ENCODE results near the gene GRIA4.

GRCh38 chr11:105713696-105714095 lies 103.8 kb downstream of the GRIA4 start:
- no peak for TF ChIP-seq EZH2 (IDR thresholded peaks at IDR 0.05; ENCODE audit: borderline replicate concordance)
- TF ChIP-seq, protein P1, sequence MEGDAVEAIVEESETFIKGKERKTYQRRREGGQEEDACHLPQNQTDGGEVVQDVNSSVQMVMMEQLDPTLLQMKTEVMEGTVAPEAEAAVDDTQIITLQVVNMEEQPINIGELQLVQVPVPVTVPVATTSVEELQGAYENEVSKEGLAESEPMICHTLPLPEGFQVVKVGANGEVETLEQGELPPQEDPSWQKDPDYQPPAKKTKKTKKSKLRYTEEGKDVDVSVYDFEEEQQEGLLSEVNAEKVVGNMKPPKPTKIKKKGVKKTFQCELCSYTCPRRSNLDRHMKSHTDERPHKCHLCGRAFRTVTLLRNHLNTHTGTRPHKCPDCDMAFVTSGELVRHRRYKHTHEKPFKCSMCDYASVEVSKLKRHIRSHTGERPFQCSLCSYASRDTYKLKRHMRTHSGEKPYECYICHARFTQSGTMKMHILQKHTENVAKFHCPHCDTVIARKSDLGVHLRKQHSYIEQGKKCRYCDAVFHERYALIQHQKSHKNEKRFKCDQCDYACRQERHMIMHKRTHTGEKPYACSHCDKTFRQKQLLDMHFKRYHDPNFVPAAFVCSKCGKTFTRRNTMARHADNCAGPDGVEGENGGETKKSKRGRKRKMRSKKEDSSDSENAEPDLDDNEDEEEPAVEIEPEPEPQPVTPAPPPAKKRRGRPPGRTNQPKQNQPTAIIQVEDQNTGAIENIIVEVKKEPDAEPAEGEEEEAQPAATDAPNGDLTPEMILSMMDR (IDR thresholded peaks at IDR 0.05; ENCODE audit: poor library complexity) = no peak
